NCI-H1930 (cell line): ENCODE results near the gene HSCB.
A peak's percentile ranks its signal among the peaks of the same experiment; 100 is the strongest.
"Not testable (repeated sequence)": the region's sequence is repeated elsewhere in the genome, so short reads cannot be mapped to it uniquely, and the experiment has no call there.

Experiments used
- DNase-seq, 2 experiments: peaks; one replicate each; lab custom pipeline; 2025; lab: John Stamatoyannopoulos, UW

HSCB gene

GRCh38 chr22:28741785-28742561, at the start of gene HSCB, which contains the start of gene CHEK2:
Gene HSCB (plus strand): TSS chr22:28742039. CDS start chr22:28742096, 57 bp downstream.
Gene CHEK2 (minus strand): TSS chr22:28741820. CDS start chr22:28734721, 7,099 bp downstream.
- peak; percentile 97 to 98 for DNase-seq

- DNase-seq, result not testable (repeated sequence)
Measured at GRCh38 chr22:28693041-28693760, 48.6 kb upstream of the HSCB start.

GRCh38 chr22:28702891-28703290, 38.9 kb upstream of the HSCB start:
- no peak for DNase-seq

DNA sequence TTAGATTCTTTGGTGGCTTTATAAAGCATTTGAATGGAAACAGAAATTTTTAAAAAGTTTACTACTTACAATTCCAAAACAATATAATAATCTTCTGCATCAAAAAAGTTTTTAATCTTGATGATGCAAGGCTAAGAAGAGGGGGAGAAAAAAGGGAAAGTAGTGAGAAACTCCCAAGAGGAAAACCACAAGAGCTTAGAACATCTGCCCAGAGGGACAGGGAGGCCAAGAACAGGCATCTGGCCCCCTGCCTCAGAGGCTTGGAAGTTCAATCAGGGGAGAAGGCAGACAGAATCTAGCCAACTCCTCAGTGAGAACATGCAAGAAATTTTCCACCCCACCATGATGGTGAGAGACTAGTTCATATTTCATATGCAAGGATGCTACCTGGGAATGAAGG, 38.4 kb upstream of the HSCB start:
- no peak for DNase-seq

GRCh38 chr22:28706845-28707244, 35.0 kb upstream of the HSCB start:
- no peak for DNase-seq

DNA sequence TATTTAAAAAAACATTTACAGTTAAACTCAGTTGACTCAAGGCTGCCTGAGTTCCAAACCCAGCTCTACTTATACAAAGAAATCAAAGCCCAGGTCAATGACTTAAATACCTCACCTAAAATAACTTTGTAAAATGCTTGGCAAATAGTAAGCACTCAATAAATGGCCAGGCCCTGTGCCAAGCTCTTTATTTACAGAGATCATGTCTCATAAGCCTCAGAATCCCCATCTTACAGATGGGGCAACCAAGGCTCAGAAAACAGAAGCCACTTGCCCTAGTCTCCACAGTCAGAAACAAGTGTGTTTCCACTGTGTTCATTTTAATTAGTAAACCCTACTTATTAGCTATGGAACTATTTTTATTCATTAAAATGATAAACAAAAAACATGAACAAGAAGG, 31.7 kb upstream of the HSCB start:
- DNase-seq, result no peak

GRCh38 chr22:28710576-28711191, 31.2 kb upstream of the HSCB start:
- DNase-seq, result no peak

- DNase-seq, result no peak
Measured at GRCh38 chr22:28711341-28711740, 30.5 kb upstream of the HSCB start.

GRCh38 chr22:28711820-28712777, 29.7 kb upstream of the HSCB start:
- DNase-seq, result no peak

DNA sequence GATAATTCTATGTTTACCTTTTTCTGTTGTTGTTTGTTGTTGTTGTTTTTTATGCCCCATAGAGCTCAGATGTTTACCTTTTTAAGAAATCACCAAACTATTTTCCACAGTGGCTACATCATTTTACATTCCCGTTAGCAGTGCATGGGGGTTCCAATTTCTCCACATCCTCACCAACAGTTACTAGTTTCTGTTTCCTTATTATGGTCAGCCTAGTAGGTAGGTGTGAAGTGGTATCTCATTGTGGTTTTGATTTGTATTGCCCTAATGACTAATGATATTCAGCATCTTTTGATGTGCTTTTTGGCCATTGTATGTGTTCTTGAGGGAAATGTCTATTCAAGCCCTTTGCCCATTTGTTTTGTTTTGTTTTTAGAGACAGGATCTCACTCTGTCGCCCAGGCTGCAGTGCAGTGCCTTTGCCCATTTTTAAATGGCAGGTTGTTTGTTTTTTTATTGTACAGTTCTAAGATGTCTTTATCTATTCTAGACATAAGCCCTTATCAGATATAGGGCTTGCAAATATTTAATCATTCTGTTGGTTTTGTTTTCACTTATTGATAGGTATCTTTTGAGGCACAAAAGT, 27.7 kb upstream of the HSCB start:
- no peak for DNase-seq

DNA sequence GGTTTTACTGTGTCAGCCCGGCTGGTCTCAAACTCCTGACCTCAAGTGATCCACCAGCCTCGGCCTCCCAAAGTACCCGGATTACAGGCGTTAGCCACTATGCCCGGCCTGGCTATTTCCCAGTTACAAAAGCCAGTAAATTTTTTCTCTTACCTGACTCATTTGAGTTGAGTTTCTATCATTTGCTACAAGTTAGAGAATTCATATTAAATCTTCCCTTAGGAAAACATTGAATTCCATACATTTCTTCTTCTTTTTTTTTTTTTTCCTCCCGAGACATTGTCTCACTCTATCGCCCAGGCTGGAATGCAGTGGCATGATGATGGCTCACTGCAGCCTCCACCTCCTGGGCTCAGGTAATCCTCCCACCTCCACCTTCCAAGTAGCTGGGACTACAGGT, 26.2 kb upstream of the HSCB start:
- no peak for DNase-seq

- no peak for DNase-seq
Measured at GRCh38 chr22:28716686-28717085, 25.2 kb upstream of the HSCB start.

DNA sequence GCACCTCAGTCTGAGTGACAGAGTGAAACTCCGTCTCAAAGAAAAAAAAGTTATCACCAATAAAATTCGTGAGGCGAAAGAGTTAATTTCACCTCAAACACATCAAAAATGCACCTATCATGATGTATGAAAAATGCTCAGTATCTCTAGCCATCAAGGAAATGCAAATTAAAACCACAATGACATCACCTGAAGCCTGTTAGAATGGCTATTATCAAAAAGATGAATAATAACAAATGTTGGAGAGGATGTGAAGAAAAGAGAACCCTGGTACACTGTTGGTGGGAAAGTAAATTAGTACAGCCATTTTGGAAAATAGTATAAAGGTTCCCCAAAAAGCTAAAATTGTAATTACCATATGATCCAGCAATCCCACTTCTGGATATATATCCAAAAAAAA, 23.8 kb upstream of the HSCB start:
- DNase-seq, result no peak

GRCh38 chr22:28728002-28728401, 13.8 kb upstream of the HSCB start:
- no peak for DNase-seq

DNA sequence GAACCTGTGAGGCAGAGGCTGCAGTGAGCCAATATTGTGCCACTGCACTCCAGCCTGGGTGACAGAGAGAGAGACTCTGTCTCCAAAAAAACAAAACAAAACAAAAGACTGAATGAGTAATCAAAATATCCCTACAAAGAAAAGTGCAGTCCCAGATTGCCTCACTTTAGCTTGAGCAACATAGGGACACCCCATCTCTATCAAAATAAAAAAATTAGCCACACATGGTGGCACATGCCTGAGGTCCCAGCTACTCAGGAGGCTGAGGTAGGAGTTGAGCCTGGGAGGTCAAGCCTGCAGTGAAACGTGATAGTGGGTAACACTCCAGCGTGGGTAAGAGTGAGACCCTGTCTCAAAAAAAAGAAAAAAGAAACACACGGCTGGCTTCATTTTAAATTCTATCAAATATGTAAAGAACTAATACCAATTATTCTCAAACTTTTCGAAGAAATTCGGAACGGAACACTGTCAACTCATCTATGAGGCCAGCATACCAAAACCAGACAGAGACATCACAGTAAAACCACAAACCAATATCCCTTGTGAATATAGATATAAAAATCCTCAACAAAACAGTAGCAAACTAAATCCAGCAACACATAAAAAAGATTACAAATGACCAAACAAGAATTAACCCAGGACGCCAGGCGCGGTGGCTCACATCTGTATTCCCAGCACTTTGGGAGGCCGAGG, 13.1 kb upstream of the HSCB start:
- DNase-seq, result no peak

- no peak for DNase-seq
Measured at GRCh38 chr22:28730179-28730578, 11.7 kb upstream of the HSCB start.

DNA sequence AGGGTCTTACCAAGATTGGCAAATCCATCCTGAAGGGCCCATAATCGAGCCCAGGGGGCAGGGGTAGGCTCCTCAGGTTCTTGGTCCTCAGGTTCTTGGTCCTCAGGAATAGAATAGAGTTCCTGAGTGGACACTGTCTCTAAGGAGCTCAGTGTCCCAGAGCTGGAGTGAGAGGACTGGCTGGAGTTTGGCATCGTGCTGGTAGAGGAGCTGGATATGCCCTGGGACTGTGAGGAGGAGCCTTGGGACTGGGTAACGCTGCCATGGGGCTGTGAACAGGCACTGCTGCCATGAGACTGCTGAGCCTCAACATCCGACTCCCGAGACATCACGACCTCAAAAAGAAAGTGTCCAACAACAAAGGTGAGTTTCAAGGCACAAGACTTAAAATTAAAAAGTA, 7.4 kb upstream of the HSCB start:
- no peak for DNase-seq

DNA sequence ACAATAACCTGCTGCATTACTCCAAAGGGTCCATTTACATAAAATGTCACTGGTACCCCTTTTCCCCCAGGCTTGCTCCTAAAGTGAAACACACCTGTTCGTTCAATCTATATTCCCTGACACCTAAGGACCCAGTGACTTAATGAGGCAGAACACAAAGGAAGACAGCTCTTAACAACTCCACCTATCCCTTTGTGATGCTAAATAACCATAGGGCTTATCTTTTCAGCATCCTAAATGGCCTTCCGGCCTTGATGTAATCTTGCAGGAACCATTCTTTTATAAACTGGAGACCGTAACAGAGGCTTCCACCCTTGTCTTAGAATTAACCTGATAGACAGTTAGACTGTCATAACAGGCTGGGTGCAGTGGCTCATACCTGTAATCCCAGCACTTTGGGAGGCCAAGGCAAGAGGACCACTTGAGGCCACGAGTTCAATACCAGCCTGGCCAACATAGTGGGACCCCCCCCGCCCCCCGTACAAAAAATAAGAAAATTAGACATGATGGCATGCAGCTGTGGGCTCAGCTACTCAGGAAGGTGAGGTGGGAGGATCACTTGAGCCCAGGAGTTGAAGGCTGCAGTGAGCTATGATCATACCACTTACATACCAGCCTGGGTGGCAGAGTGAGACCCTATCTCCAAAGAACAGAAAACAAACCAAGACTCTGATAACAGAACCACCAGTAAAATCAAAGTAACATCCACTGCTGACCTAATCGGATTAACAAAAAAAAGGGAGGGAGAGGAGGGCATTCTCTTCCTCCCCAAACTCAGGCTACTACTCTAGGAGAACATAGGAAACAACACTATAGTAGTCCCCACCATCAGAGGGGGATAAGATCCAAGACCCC, 5.3 kb upstream of the HSCB start:
- DNase-seq, result no peak

DNA sequence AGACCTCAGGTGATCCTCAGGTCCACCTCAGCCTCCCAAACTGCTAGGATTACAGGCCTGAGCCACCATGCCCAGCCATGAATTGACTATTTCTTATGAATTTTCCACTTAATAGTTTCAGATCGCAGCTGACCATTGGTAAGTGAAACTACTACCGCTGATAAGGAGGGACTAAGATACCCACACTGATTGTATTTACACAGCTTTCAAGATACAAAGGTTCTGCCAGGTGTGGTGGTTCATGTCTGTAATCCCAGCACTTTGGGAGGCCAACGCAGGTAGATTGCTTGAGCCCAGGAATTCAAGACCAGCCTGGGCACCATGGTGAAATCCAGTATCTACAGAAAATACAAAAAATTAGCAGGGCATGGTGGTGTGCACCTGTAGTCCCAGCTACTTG, 4.1 kb upstream of the HSCB start:
- DNase-seq, result no peak

DNA sequence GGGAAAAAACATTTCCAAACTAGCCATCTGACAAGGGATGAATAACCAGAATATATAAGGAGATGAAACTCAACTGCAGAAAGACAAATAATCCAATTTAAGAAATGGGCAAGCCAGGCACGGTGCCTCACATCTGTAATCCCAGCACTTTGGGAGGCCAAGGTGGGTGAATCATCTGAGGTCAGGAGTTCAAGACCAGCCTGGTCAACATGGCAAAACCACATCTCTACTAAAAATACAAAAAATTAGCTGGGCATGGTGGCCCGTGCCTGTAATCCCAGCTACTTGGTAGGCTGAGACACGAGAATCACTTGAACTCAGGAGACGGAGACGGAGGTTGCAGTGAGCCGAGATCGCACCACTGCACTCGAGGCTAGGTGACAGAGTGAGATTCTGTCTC, 3.0 kb upstream of the HSCB start:
- not testable (repeated sequence) for DNase-seq
